ENCODE measurements around the gene N4BP3. TPM values are rescaled to one million over a fixed set of nuclear protein-coding genes. Genes with fewer than 3 reads are reported as not detected.
"Not testable (repeated sequence)": the region's sequence is repeated elsewhere in the genome, so short reads cannot be mapped to it uniquely, and the experiment has no call there.

N4BP3 gene
- total RNA-seq, 5 donors from 2014 or later (not counting 1 experiment from before 2014, with no cell fraction given), result 4.0 to 8.1 (median 6.9) TPM

DNA sequence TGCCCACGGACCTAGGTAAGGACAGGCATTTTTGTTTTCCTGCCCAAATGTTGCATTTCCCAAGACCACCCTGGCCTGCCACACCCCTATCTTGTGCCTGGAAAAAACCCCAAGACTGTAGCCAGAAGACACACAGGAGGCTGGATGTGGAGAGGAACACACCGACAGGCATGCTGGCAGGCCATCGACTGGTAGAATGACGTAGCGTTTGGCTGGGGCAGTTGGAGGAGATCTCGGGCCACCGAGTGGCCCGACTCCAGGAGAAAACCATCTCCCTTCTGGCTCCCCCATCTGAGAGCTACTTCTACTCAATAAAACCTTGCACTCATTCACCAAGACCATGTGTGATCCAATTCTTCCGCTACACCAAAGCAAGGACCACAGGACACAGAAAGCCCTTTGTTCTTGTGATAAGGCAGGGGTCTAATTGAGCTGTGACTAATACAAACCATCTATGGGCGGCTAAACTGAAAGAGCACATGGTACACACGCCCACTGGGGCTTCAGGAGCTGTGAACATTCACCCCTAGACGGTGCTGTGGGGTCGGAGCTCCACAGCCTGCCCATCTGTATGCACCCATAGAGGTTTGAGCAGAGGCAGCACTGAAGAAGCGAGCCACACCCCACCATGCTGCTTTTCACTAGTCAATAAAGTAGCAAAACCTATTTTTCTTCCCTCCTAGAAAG is 38.9 kb upstream of the N4BP3 start:
- ChIA-PET POLR2A (no interaction called here), CTCF (interaction anchor here (0.7 to 2.3 kb wide), 5 partner anchors 12 to 73 kb away, joined by 3 to 8 read pairs (median 5); no protein-coding TSS in a partner anchor)
- H3K4me3 ChIP-seq (ENCODE audit: control insufficient read depth in 1 of 2, extremely low read depth in 1 of 2, low read length in 1 of 2), result no peak overlapping the region
- H3K36me3 Mint-ChIP-seq, result no peaks in the 10 kb centered on the region
- H3K4me1 ChIP-seq (ENCODE audit: control insufficient read depth in 1 of 2, extremely low read depth in 1 of 2, insufficient read depth in 2 of 2, low read length in 2 of 2), result peaks cover 0 to 9% of the 10 kb centered on the region in 2 experiments
- H3K27ac ChIP-seq (ENCODE audit: low read length), result no peak overlapping the region
- H3K27ac Mint-ChIP-seq, result no peak overlapping the region
- DNase-seq (peak in 3 of 35 experiments; percentile 56 to 64 (median 61)), ATAC-seq (replicated peaks in 1 of 4) (no peak)
- no peaks in the 10 kb centered on the region for H3K9me3 Mint-ChIP-seq
- H3K4me3 Mint-ChIP-seq, result no peak overlapping the region
- H3K4me1 Mint-ChIP-seq, result peaks cover 3 to 6% (median 5%) of the 10 kb centered on the region in 3 donors
- no peaks in the 10 kb centered on the region for H3K9me3 ChIP-seq
- peaks cover 0 to 11% of the 10 kb centered on the region in 2 donors for H3K27me3 Mint-ChIP-seq
- H3K36me3 ChIP-seq (ENCODE audit: control insufficient read depth in 2 of 2, extremely low read depth in 1 of 2, insufficient read depth in 1 of 2, low read length in 1 of 2), result no peaks in the 10 kb centered on the region
- WGBS (ENCODE audit: insufficient coverage), result 40% methylated on average over 5 of the region's 14 CpGs
- peaks cover 0 to 35% of the 10 kb centered on the region in 2 experiments for H3K27me3 ChIP-seq (replicated peaks in 1 of 2; ENCODE audit: control insufficient read depth in 2 of 2, extremely low read depth in 1 of 2, insufficient read depth in 2 of 2, low read length in 1 of 2)

DNA sequence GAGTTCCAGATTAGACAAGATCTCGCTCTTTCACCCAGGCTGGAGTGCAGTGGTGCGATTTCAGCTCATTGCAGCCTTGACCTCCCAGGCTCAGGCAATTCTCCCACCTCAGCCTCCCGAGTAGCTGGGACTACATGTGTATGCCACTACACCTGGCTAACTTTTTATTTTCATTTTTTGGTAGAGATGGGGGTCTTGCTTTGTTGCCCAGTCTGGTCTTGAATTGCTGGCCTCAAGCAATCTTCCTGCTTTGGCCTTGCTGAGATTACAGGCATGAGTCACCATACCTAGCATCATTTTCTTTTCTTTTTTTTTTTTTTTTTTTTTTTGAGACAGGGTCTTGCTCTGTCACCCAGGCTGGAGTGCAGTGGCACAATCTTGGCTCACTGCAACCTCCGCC is 36.4 kb upstream of the N4BP3 start:
- CTCF ChIA-PET, result interaction anchor here (0.6 to 2.2 kb wide), 7 partner anchors 18 to 161 kb away, joined by 3 to 6 read pairs (median 4); no protein-coding TSS in a partner anchor
- not testable (repeated sequence) for ATAC-seq (replicated peaks in 1 of 4); H3K4me1 ChIP-seq (ENCODE audit: control insufficient read depth in 1 of 2, extremely low read depth in 1 of 2, insufficient read depth in 2 of 2, low read length in 2 of 2); H3K4me3 ChIP-seq (ENCODE audit: control insufficient read depth in 1 of 2, extremely low read depth in 1 of 2, low read length in 1 of 2); H3K4me1 Mint-ChIP-seq; H3K9me3 Mint-ChIP-seq; H3K27ac Mint-ChIP-seq; H3K36me3 ChIP-seq (ENCODE audit: control insufficient read depth in 2 of 2, extremely low read depth in 1 of 2, insufficient read depth in 1 of 2, low read length in 1 of 2); H3K27ac ChIP-seq (ENCODE audit: low read length); H3K4me3 Mint-ChIP-seq; H3K9me3 ChIP-seq; DNase-seq; H3K36me3 Mint-ChIP-seq
- 97% methylated on average over 4 of the region's 4 CpGs for WGBS (ENCODE audit: insufficient coverage)
- peaks cover 0 to 30% of the 10 kb centered on the region in 2 experiments for H3K27me3 ChIP-seq (replicated peaks in 1 of 2; ENCODE audit: control insufficient read depth in 2 of 2, extremely low read depth in 1 of 2, insufficient read depth in 2 of 2, low read length in 1 of 2)
- POLR2A ChIA-PET, result interaction anchor here in 1 of 2 donors (0.6 to 0.7 kb wide), 2 partner anchors 15 to 39 kb away, joined by 5 read pairs; no protein-coding TSS in a partner anchor
- H3K27me3 Mint-ChIP-seq, result peaks cover 0 to 14% of the 10 kb centered on the region in 2 donors

DNA sequence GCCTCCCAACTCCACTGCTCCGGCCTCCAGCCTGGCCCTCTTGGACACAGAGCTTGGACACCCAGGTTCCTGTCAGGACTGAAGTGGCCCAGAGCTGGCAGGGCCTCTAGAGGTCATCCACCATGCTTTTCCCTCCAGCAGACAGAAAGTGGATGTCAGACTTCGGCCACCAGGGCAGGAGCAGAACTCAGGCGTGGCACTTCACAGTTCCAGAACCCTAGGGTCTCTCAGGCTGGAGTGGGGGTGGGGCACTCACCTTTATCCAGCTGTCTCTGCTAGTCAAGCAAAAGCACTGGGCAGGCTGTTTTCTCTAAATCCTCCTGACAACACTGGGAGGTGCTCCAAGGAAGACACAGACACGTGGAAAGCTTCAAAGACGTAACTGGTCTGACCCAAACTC is 35.6 kb upstream of the N4BP3 start:
- Histone ChIP-seq H3K27me3 (replicated peaks in 1 of 2; ENCODE audit: control insufficient read depth in 2 of 2, extremely low read depth in 1 of 2, insufficient read depth in 2 of 2, low read length in 1 of 2) (peaks cover 0 to 30% of the 10 kb centered on the region in 2 experiments), H3K4me1 (ENCODE audit: control insufficient read depth in 1 of 2, extremely low read depth in 1 of 2, insufficient read depth in 2 of 2, low read length in 2 of 2) (peaks cover 0 to 9% of the 10 kb centered on the region in 2 experiments), H3K36me3 (ENCODE audit: control insufficient read depth in 2 of 2, extremely low read depth in 1 of 2, insufficient read depth in 1 of 2, low read length in 1 of 2) (no peaks in the 10 kb centered on the region), H3K4me3 (ENCODE audit: control insufficient read depth in 1 of 2, extremely low read depth in 1 of 2, low read length in 1 of 2) (no peak overlapping the region), H3K27ac (ENCODE audit: low read length) (no peak overlapping the region), H3K9me3 (no peaks in the 10 kb centered on the region)
- ChIA-PET CTCF (interaction anchor here (0.6 to 2.2 kb wide), 5 partner anchors 17 to 710 kb away, joined by 3 to 6 read pairs (median 4); no protein-coding TSS in a partner anchor), POLR2A (no interaction called here)
- no peak for ATAC-seq (replicated peaks in 1 of 4)
- WGBS (ENCODE audit: insufficient coverage), result 72% methylated on average over 2 of the region's 5 CpGs
- Mint-ChIP-seq H3K27me3 (peaks cover 0 to 15% of the 10 kb centered on the region in 2 donors), H3K27ac (no peak overlapping the region), H3K36me3 (no peaks in the 10 kb centered on the region), H3K4me1 (peaks cover 3 to 6% (median 5%) of the 10 kb centered on the region in 3 donors), H3K4me3 (no peak overlapping the region), H3K9me3 (no peaks in the 10 kb centered on the region)
- DNase-seq, result no peak

DNA sequence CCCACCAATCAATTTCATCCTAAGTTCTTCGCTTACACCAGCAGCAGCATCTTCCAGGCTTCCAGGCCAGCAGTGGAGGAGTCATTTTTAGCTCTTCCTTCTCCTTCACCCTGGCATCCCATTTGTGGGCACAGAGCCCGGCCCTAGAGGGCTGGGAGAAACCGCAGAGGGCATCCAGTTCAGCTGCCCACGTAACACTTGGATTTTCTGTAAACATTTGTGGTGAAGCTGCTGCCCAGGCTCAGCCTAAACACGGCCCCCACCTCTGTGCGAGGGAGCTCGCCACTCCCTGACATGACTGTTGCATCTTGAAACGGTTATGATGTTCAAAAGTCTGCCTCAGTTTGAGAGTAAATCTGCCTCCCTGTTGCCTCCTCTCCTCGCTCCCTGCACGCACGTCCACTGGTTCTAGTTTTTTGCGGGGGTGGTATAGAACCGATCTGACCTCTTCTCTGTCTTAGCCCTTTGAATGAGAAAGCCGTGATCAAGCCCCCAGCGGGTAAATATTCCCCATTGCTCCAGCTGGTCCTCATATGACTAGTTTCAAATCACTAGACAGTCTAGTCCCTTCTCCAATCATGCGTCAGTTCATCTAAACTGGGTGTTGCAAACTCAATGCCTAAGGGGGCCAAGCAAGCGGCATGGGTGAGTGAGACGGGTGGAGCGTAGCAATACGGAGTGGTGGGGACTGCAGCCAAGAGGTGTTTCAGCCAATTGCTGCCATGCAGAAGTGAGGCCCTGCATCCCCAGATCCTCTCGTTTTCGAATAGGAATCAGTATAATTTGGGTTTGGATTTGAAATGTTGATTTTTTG is 34.9 kb upstream of the N4BP3 start:
- Mint-ChIP-seq H3K27me3 (peaks cover 0 to 14% of the 10 kb centered on the region in 2 donors), H3K27ac (no peak overlapping the region), H3K36me3 (no peaks in the 10 kb centered on the region), H3K4me3 (no peak overlapping the region), H3K4me1 (peaks cover 3 to 6% (median 5%) of the 10 kb centered on the region in 3 donors), H3K9me3 (no peaks in the 10 kb centered on the region)
- POLR2A ChIA-PET, result no interaction called here
- no peaks in the 10 kb centered on the region for H3K36me3 ChIP-seq (ENCODE audit: control insufficient read depth in 2 of 2, extremely low read depth in 1 of 2, insufficient read depth in 1 of 2, low read length in 1 of 2)
- peaks cover 0 to 32% of the 10 kb centered on the region in 2 experiments for H3K27me3 ChIP-seq (replicated peaks in 1 of 2; ENCODE audit: control insufficient read depth in 2 of 2, extremely low read depth in 1 of 2, insufficient read depth in 2 of 2, low read length in 1 of 2)
- no peak for DNase-seq
- H3K27ac ChIP-seq (ENCODE audit: low read length), result no peak overlapping the region
- ATAC-seq (replicated peaks in 1 of 4), result no peak
- no peaks in the 10 kb centered on the region for H3K9me3 ChIP-seq
- WGBS (ENCODE audit: insufficient coverage), result 75% methylated on average over 19 of the region's 22 CpGs
- no peak overlapping the region for H3K4me3 ChIP-seq (ENCODE audit: control insufficient read depth in 1 of 2, extremely low read depth in 1 of 2, low read length in 1 of 2)
- CTCF ChIA-PET, result interaction anchor here in 1 of 2 donors (1.2 to 2.2 kb wide), 3 partner anchors 16 to 69 kb away, joined by 3 to 6 read pairs (median 4); no protein-coding TSS in a partner anchor
- H3K4me1 ChIP-seq (ENCODE audit: control insufficient read depth in 1 of 2, extremely low read depth in 1 of 2, insufficient read depth in 2 of 2, low read length in 2 of 2), result peaks cover 0 to 9% of the 10 kb centered on the region in 2 experiments

DNA sequence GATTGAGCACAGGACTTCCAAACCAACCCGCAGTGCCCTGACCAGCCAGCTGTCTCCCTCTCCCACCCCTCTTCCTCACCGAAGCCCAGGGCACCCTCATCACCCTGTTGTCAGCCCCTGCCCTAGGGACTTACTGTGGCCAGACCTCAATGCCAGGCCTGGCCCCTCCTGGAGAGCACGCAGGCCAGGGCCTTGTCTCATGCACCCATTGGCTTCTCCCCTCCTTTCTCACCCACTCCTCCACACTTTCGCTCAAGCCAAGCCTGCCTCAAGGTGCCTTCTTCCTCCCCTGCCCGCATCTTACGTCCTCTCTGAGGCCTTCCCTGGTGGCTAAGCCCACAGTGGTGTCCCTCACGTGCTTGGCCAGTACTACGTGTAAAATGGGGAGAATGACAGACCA is 33.3 kb upstream of the N4BP3 start:
- Mint-ChIP-seq H3K4me1 (peaks cover 3 to 6% (median 5%) of the 10 kb centered on the region in 3 donors), H3K36me3 (no peaks in the 10 kb centered on the region), H3K9me3 (no peaks in the 10 kb centered on the region), H3K27me3 (peaks cover 0 to 10% of the 10 kb centered on the region in 2 donors), H3K27ac (no peak overlapping the region), H3K4me3 (no peak overlapping the region)
- 75% methylated on average over 5 of the region's 8 CpGs for WGBS (ENCODE audit: insufficient coverage)
- H3K4me3 ChIP-seq (ENCODE audit: control insufficient read depth in 1 of 2, extremely low read depth in 1 of 2, low read length in 1 of 2), result no peak overlapping the region
- DNase-seq (no peak), ATAC-seq (replicated peaks in 1 of 4) (no peak)
- peaks cover 0 to 9% of the 10 kb centered on the region in 2 experiments for H3K4me1 ChIP-seq (ENCODE audit: control insufficient read depth in 1 of 2, extremely low read depth in 1 of 2, insufficient read depth in 2 of 2, low read length in 2 of 2)
- H3K27me3 ChIP-seq (replicated peaks in 1 of 2; ENCODE audit: control insufficient read depth in 2 of 2, extremely low read depth in 1 of 2, insufficient read depth in 2 of 2, low read length in 1 of 2), result peaks cover 0 to 24% of the 10 kb centered on the region in 2 experiments
- ChIA-PET POLR2A (interaction anchor here (0.6 kb wide), 2 partner anchors 42 to 1048 kb away, joined by 3 to 4 read pairs; no protein-coding TSS in a partner anchor), CTCF (no interaction called here)
- H3K36me3 ChIP-seq (ENCODE audit: control insufficient read depth in 2 of 2, extremely low read depth in 1 of 2, insufficient read depth in 1 of 2, low read length in 1 of 2), result no peaks in the 10 kb centered on the region
- H3K27ac ChIP-seq (ENCODE audit: low read length), result no peak overlapping the region
- H3K9me3 ChIP-seq, result no peaks in the 10 kb centered on the region

All from T-cell (primary cell).